Upper lobe of left lung (tissue), 6 donors: ENCODE data around the gene BRD7. TPM values are rescaled to one million over a fixed set of nuclear protein-coding genes. Genes with fewer than 3 reads are reported as not detected.

Experiments used
- ATAC-seq, 2 donors: fragments of 200-7000 bp; cut with Tn5 transposase; one replicate each; pipeline ENCODE4 v1.9.1; 2022; ENCODE audit warnings: mild to moderate bottlenecking in 2 of 2, moderate library complexity in 2 of 2; ENCODE audit not compliant: low FRiP score in 2 of 2
- DNase-seq, 2 donors: peaks; one replicate each; pipeline ENCODE4 v3.0.0-alpha.2; 2019 to 2020
- H3K27ac ChIP-seq, 4 donors: fragments of 200-600 bp; sonication (generic); one replicate each; pipeline ENCODE4 v1.5.1; 2016 to 2019
- H3K27me3 ChIP-seq, 4 donors: fragments of 200-600 bp; sonication (generic); one replicate each; pipeline ENCODE4 v1.5.1; 2017 to 2019
- H3K36me3 ChIP-seq, 4 donors: fragments of 200-600 bp; sonication (generic); one replicate each; pipeline ENCODE4 v1.5.1; 2016 to 2019
- H3K4me1 ChIP-seq, 4 donors: fragments of 200-600 bp; sonication (generic); one replicate each; pipeline ENCODE4 v1.5.1; 2018 to 2019
- H3K4me3 ChIP-seq, 4 donors: fragments of 200-600 bp; sonication (generic); one replicate each; pipeline ENCODE4 v1.5.1; 2017 to 2019; ENCODE audit warnings: mild to moderate bottlenecking in 2 of 4, moderate library complexity in 1 of 4
- H3K9me3 ChIP-seq, 4 donors: fragments of 200-600 bp; sonication (generic); one replicate each; pipeline ENCODE4 v1.5.1; 2018 to 2019
- EP300 ChIP-seq, 4 donors: sonication (generic); formaldehyde crosslinking; IDR thresholded peaks; one replicate each; pipeline ENCODE4 v1.5.1; 2017; ENCODE audit warnings: antibody characterized with exemption in 4 of 4, control low read depth in 2 of 4
- POLR2A ChIP-seq, 4 donors: fragments of 450-650 bp; IDR thresholded peaks; one replicate each; pipeline ENCODE4 v1.5.1; 2016 to 2017; ENCODE audit warnings: antibody characterized with exemption in 4 of 4, mild to moderate bottlenecking in 2 of 4
- POLR2AphosphoS5 ChIP-seq, 2 donors: sonication (generic); formaldehyde crosslinking; IDR thresholded peaks; one replicate each; pipeline ENCODE4 v1.5.1; 2017; ENCODE audit warnings: antibody characterized with exemption in 2 of 2
- WGBS, 2 donors: methylation state at CpG; one replicate each; pipeline ENCODE4 v1.1.5; 2017 to 2018; 5-methylcytosine and 5-hydroxymethylcytosine counted together
- total RNA-seq, 6 donors: library from RNA; depleted of rRNA in 4 of 6; stranded (reverse); fragments of >200 nt in 4 of 6; gene quantifications; one replicate each; pipeline versions ENCODE4 v1.1.0 to v1.2.1, GENCODE V29; 2016 to 2021
- TF ChIP-seq, protein P1 (sequence below), 6 experiments: fragments of 450-650 bp in 4 of 6; fragments of 200-600 bp in 2 of 6; sonication (generic) in 2 of 6; IDR thresholded peaks; one replicate each; pipeline ENCODE4 v1.5.1; 2016 to 2019; ENCODE audit warnings: antibody characterized with exemption in 6 of 6
- donor health status: DM: no; HTN: no; CAD: no; lungs with moderate emphysema.
- donor health status: DM: no; HTN: yes; CAD: no; lungs with severe emphysema.

BRD7 gene
- total RNA-seq, 6 donors from 2014 or later, result 41.5 to 68.2 (median 53.4) TPM

DNA sequence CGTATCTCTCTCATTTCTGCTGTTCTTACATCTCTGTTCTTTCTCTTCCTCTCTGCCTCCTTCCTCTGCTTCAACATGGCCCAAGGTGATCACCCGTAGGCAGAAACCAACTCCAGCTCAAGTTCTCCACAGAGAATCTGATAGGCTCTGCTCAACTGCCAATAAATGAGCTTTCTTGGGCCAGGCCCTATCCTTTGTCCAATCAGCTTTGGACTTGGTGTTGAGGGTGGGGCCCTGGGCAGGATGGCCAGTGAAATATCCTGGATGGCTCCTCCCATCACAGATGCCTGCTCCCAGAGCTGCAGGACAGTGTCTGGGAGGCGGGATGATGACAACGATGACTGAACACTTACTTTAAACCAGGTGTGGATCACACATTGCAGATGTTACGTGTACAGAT, 17.4 kb upstream of the BRD7 start:
- ATAC-seq, result no peak
- Histone ChIP-seq H3K27ac (no peak overlapping the region), H3K27me3 (no peaks in the 10 kb centered on the region), H3K4me3 (no peak overlapping the region), H3K4me1 (no peaks in the 10 kb centered on the region), H3K9me3 (no peaks in the 10 kb centered on the region), H3K36me3 (no peaks in the 10 kb centered on the region)
- 69 to 79% methylated on average over 5 of the region's 5 CpGs for WGBS, 2 donors
- TF ChIP-seq, protein P1, sequence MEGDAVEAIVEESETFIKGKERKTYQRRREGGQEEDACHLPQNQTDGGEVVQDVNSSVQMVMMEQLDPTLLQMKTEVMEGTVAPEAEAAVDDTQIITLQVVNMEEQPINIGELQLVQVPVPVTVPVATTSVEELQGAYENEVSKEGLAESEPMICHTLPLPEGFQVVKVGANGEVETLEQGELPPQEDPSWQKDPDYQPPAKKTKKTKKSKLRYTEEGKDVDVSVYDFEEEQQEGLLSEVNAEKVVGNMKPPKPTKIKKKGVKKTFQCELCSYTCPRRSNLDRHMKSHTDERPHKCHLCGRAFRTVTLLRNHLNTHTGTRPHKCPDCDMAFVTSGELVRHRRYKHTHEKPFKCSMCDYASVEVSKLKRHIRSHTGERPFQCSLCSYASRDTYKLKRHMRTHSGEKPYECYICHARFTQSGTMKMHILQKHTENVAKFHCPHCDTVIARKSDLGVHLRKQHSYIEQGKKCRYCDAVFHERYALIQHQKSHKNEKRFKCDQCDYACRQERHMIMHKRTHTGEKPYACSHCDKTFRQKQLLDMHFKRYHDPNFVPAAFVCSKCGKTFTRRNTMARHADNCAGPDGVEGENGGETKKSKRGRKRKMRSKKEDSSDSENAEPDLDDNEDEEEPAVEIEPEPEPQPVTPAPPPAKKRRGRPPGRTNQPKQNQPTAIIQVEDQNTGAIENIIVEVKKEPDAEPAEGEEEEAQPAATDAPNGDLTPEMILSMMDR (IDR thresholded peaks at IDR 0.05), result no peak
- no peak for DNase-seq

DNA sequence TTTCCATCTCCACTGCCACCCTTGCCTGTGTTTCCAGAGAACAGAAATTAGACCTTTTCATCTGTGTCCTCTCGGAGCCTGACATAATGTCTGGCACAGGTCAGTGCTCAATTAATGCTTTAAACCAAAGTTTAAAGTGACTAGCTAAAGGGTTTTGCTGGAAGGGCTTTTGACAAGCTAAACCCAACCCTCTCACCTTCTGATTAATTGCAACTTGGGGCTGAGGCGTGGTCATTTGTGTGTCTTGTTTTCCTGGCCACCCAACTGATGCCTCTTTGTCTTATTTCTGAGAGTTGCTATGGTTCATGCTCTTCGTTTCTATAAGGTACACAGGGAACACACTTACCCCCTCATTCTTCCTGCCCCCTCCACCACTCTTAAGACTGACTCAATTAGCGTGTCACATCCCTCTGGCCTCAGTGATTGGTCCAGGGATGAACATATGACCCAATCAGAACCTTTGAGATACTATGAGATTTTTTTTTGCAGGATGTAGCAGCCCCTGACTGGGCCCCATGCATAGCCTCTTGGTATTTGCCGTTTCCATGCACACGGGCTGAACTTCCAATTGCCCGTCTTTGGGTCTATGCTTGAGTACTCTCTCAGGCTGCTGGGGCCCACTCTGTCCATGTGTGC, 15.8 kb upstream of the BRD7 start:
- no peaks in the 10 kb centered on the region for H3K27me3 ChIP-seq
- TF ChIP-seq, protein P1 (IDR thresholded peaks at IDR 0.05), result no peak
- TF ChIP-seq EP300 (IDR thresholded peaks at IDR 0.05) (no peak), POLR2A (IDR thresholded peaks at IDR 0.05) (no peak), POLR2AphosphoS5 (IDR thresholded peaks at IDR 0.05) (no peak)
- DNase-seq, result no peak
- H3K36me3 ChIP-seq, result no peaks in the 10 kb centered on the region
- WGBS, 2 donors, result 64 to 70% methylated on average over 7 of the region's 7 CpGs
- H3K9me3 ChIP-seq, result no peaks in the 10 kb centered on the region
- no peak overlapping the region for H3K4me3 ChIP-seq
- no peaks in the 10 kb centered on the region for H3K4me1 ChIP-seq
- H3K27ac ChIP-seq, result no peak overlapping the region
- no peak for ATAC-seq

DNA sequence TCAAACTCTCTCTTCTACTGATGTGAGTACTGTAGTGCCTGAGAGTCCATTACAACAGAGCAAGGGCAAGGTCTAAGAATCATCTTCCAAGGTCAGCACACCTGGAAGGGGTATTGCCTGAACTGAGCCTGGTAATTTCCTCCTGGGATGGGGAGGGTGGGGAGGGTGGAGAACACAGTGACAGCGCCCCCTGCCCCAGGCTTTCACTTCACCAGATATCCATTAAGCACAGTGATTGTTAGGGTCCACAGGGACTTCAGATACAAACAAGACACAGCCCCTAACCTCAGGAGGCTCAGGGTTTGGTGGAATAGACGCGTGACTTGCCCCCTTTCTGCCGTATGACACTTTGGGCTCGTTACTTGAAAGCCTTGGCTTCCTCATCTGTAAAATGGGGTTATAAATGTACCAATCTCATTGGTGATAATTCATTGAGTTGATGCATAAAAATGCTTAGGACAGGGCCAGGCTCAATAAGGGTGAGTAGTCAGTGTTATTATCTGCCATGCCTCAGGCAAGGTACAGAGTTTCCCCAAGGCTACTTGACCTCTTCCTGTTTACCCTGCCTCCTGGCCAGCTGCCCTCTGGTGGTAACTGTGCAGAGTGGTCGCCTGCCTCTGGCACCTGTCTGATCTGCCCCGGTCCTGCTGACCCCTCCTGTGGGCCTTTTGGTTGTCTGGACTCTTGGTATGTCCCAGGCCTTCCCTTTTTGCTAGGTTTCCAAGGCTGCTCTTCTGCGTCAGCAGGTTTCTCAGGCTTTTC, 13.1 kb upstream of the BRD7 start:
- WGBS, 2 donors, result 72 to 76% methylated on average over 8 of the region's 8 CpGs

DNA sequence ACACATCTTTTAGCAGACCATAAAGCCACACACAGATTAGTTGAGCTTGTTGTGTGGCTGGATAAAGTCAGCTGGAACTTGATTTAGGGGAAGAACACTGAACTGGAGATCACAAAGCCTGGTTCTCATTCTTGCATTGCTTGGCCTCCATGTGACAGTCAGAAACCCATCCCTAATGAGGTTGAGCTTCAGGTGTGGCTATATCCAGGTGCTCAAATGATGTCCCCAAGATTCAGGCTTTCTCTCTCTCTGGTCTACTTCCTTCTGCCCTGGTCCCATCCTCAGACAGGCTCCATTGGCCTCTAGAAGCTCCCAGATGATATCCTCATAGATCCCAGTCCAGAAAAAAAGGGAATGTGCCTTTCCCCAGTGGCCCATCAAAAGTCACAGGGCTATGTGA, 9.6 kb upstream of the BRD7 start:
- ATAC-seq (no peak), DNase-seq (no peak)
- Histone ChIP-seq H3K36me3 (no peaks in the 10 kb centered on the region), H3K4me1 (no peaks in the 10 kb centered on the region), H3K27me3 (no peaks in the 10 kb centered on the region), H3K4me3 (no peak overlapping the region), H3K9me3 (no peaks in the 10 kb centered on the region), H3K27ac (no peak overlapping the region)
- TF ChIP-seq POLR2AphosphoS5 (IDR thresholded peaks at IDR 0.05) (no peak), POLR2A (IDR thresholded peaks at IDR 0.05) (no peak), EP300 (IDR thresholded peaks at IDR 0.05) (no peak)
- TF ChIP-seq, protein P1 (IDR thresholded peaks at IDR 0.05), result no peak

More for the DNA sequence above, 13.1 kb upstream of the BRD7 start:
- Histone ChIP-seq H3K27ac (no peak overlapping the region), H3K4me3 (no peak overlapping the region), H3K27me3 (no peaks in the 10 kb centered on the region), H3K9me3 (no peaks in the 10 kb centered on the region), H3K36me3 (no peaks in the 10 kb centered on the region), H3K4me1 (no peaks in the 10 kb centered on the region)
- ATAC-seq (peak in 1 of 2 donors; percentile 9), DNase-seq (no peak)
- TF ChIP-seq, protein P1 (IDR thresholded peaks at IDR 0.05), result no peak
- TF ChIP-seq EP300 (IDR thresholded peaks at IDR 0.05), result no peak
- no peak for TF ChIP-seq POLR2AphosphoS5 (IDR thresholded peaks at IDR 0.05)
- TF ChIP-seq POLR2A (IDR thresholded peaks at IDR 0.05), result no peak

DNA sequence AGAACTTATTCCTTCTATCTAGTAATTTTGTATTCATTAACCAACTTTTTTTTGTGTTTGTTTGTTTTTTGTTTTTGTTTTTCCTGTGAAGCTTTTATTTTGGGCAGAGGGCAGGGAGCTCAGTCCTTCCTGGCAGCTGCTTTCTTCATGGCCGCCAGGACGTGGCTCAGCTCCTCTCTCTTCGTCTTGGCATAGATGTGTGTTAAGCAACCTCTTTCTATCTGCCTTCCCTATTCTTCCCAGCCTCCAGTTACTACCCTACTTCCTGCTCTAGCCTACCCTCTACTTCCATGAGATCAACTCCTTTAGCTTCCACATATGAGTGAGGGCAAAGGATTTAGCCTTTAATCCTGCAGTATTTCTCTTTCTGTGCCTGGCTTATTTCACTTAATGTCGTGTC, 8.2 kb upstream of the BRD7 start:
- TF ChIP-seq POLR2A (IDR thresholded peaks at IDR 0.05), result no peak
- no peak for TF ChIP-seq POLR2AphosphoS5 (IDR thresholded peaks at IDR 0.05)
- TF ChIP-seq EP300 (IDR thresholded peaks at IDR 0.05), result no peak
- TF ChIP-seq, protein P1 (IDR thresholded peaks at IDR 0.05), result no peak
- no peaks in the 10 kb centered on the region for H3K9me3 ChIP-seq
- no peaks in the 10 kb centered on the region for H3K4me1 ChIP-seq
- no peak for ATAC-seq
- H3K36me3 ChIP-seq, result no peaks in the 10 kb centered on the region
- no peak overlapping the region for H3K4me3 ChIP-seq
- H3K27me3 ChIP-seq, result no peaks in the 10 kb centered on the region
- no peak for DNase-seq
- 56 to 61% methylated on average over 4 of the region's 4 CpGs for WGBS, 2 donors
- H3K27ac ChIP-seq, result no peak overlapping the region
